ENCODE data around the gene CPED1.
A peak's percentile ranks its signal among the peaks of the same experiment; 100 is the strongest.
"Not testable (repeated sequence)": the region's sequence is repeated elsewhere in the genome, so short reads cannot be mapped to it uniquely, and the experiment has no call there.

Gene CPED1

GRCh38 chr7:121103579-121103978 is 115.1 kb downstream of the CPED1 start:
- no peak for DNase-seq

GRCh38 chr7:121105262-121105661 is 116.8 kb downstream of the CPED1 start:
- DNase-seq: no peak

GRCh38 chr7:121107923-121108498 is 119.5 kb downstream of the CPED1 start:
- DNase-seq: peak; percentile 70

- no peak for DNase-seq
These were observed 120.6 kb downstream of the CPED1 start for GRCh38 chr7:121109145-121109544.

GRCh38 chr7:121113288-121113687 is 124.8 kb downstream of the CPED1 start:
- no peak for DNase-seq

- no peak for DNase-seq
These were observed 127.9 kb downstream of the CPED1 start for GRCh38 chr7:121116396-121116795.

- DNase-seq: no peak
These were observed 130.5 kb downstream of the CPED1 start for GRCh38 chr7:121119047-121119446.

GRCh38 chr7:121123032-121123431 is 134.5 kb downstream of the CPED1 start:
- DNase-seq: no peak

- not testable (repeated sequence) for DNase-seq
These were observed 136.9 kb downstream of the CPED1 start for GRCh38 chr7:121125454-121125853.

GRCh38 chr7:121126201-121126600 is 137.7 kb downstream of the CPED1 start:
- no peak for DNase-seq

GRCh38 chr7:121126801-121127534 is 138.5 kb downstream of the CPED1 start:
- peak; percentile 11 for DNase-seq

- no peak for DNase-seq
These were observed 144.4 kb downstream of the CPED1 start for GRCh38 chr7:121132940-121133339.

GRCh38 chr7:121133444-121133843 is 144.9 kb downstream of the CPED1 start:
- DNase-seq: no peak

GRCh38 chr7:121137580-121137979 is 149.1 kb downstream of the CPED1 start:
- DNase-seq: no peak

GRCh38 chr7:121138262-121138933 is 149.9 kb downstream of the CPED1 start:
- peak; percentile 86 for DNase-seq

GRCh38 chr7:121139427-121139826 is 150.9 kb downstream of the CPED1 start:
- DNase-seq: no peak

GRCh38 chr7:121140790-121141189 is 152.3 kb downstream of the CPED1 start:
- DNase-seq: no peak

GRCh38 chr7:121151774-121152221 is 163.3 kb downstream of the CPED1 start:
- no peak for DNase-seq

- no peak for DNase-seq
These were observed 164.9 kb downstream of the CPED1 start for GRCh38 chr7:121153411-121153810.

- no peak for DNase-seq
These were observed 165.5 kb downstream of the CPED1 start for GRCh38 chr7:121153995-121154394.

GRCh38 chr7:121156825-121157224 is 168.3 kb downstream of the CPED1 start:
- DNase-seq: no peak

- no peak for DNase-seq
These were observed 168.8 kb downstream of the CPED1 start for GRCh38 chr7:121157341-121157751.

GRCh38 chr7:121157885-121158590 is 169.5 kb downstream of the CPED1 start:
- no peak for DNase-seq

All from NCI-H345 (cell line).